ENCODE results near the gene ARL15.

DNA sequence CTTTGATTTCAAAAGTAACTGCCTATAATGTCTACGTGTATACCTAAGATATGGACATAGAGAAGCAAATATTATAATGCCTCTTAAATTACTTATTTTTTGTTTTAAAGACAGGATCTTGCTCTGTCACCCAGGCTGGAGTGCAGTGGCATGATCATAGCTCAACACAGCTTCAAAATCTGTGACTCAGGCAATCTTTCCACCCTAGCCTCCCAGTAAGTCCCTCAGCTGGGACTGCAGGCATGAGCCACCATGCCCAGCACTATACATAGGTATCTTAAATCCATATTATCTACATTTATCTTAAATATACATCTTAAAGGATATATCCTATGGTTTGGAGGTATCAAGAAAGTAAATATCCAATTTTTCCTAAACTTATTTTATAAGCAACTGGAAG, 261.2 kb downstream of the ARL15 start:
- TF ChIP-seq, protein P1, sequence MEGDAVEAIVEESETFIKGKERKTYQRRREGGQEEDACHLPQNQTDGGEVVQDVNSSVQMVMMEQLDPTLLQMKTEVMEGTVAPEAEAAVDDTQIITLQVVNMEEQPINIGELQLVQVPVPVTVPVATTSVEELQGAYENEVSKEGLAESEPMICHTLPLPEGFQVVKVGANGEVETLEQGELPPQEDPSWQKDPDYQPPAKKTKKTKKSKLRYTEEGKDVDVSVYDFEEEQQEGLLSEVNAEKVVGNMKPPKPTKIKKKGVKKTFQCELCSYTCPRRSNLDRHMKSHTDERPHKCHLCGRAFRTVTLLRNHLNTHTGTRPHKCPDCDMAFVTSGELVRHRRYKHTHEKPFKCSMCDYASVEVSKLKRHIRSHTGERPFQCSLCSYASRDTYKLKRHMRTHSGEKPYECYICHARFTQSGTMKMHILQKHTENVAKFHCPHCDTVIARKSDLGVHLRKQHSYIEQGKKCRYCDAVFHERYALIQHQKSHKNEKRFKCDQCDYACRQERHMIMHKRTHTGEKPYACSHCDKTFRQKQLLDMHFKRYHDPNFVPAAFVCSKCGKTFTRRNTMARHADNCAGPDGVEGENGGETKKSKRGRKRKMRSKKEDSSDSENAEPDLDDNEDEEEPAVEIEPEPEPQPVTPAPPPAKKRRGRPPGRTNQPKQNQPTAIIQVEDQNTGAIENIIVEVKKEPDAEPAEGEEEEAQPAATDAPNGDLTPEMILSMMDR (IDR thresholded peaks at IDR 0.05), result no peak
- TF ChIP-seq POLR2AphosphoS5 (IDR thresholded peaks at IDR 0.05; ENCODE audit: insufficient read depth in 1 of 2, low read depth in 1 of 2), result no peak
- no peak for TF ChIP-seq POLR2A (IDR thresholded peaks at IDR 0.05)

Data from vagina (tissue), 2 donors.